Measurements from ENCODE around the gene PRKD1.
A peak's percentile ranks its signal among the peaks of the same experiment; 100 is the strongest.
"Not testable (repeated sequence)": the region's sequence is repeated elsewhere in the genome, so short reads cannot be mapped to it uniquely, and the experiment has no call there.

PRKD1 gene

GRCh38 chr14:29843981-29844380 is 83.7 kb downstream of the PRKD1 start:
- FAIRE-seq, result no peak
- DNase-seq (ENCODE audit: extremely low spot score, insufficient read length, low read depth), result no peak

GRCh38 chr14:29842228-29842627 is 85.4 kb downstream of the PRKD1 start:
- DNase-seq (ENCODE audit: extremely low spot score, insufficient read length, low read depth), result no peak
- FAIRE-seq, result no peak

- not testable (repeated sequence) for FAIRE-seq; DNase-seq (ENCODE audit: extremely low spot score, insufficient read length, low read depth)
Observed at GRCh38 chr14:29840369-29840892, 87.2 kb downstream of the PRKD1 start.

GRCh38 chr14:29839691-29840090 is 88.0 kb downstream of the PRKD1 start:
- not testable (repeated sequence) for FAIRE-seq; DNase-seq (ENCODE audit: extremely low spot score, insufficient read length, low read depth)

- FAIRE-seq (no peak), DNase-seq (ENCODE audit: extremely low spot score, insufficient read length, low read depth) (no peak)
Observed at GRCh38 chr14:29838752-29839151, 88.9 kb downstream of the PRKD1 start.

- FAIRE-seq (peak; percentile 15), DNase-seq (ENCODE audit: extremely low spot score, insufficient read length, low read depth) (no peak)
Observed at GRCh38 chr14:29836395-29836794, 91.3 kb downstream of the PRKD1 start.

GRCh38 chr14:29832042-29832441 is 95.6 kb downstream of the PRKD1 start:
- FAIRE-seq (no peak), DNase-seq (ENCODE audit: extremely low spot score, insufficient read length, low read depth) (no peak)

- no peak for DNase-seq (ENCODE audit: extremely low spot score, insufficient read length, low read depth)
- FAIRE-seq, result no peak
Observed at GRCh38 chr14:29829851-29830250, 97.8 kb downstream of the PRKD1 start.

- DNase-seq (ENCODE audit: extremely low spot score, insufficient read length, low read depth), result no peak
- FAIRE-seq, result no peak
Observed at GRCh38 chr14:29823816-29824215, 103.8 kb downstream of the PRKD1 start.

GRCh38 chr14:29822430-29822709 is 105.3 kb downstream of the PRKD1 start:
- no peak for FAIRE-seq
- DNase-seq (ENCODE audit: extremely low spot score, insufficient read length, low read depth), result no peak

GRCh38 chr14:29821661-29822429 is 105.8 kb downstream of the PRKD1 start:
- DNase-seq (ENCODE audit: extremely low spot score, insufficient read length, low read depth) (no peak), FAIRE-seq (no peak)

- FAIRE-seq, result no peak
- DNase-seq (ENCODE audit: extremely low spot score, insufficient read length, low read depth), result no peak
Observed at GRCh38 chr14:29821242-29821641, 106.4 kb downstream of the PRKD1 start.

GRCh38 chr14:29820785-29821184 is 106.9 kb downstream of the PRKD1 start:
- DNase-seq (ENCODE audit: extremely low spot score, insufficient read length, low read depth) (no peak), FAIRE-seq (no peak)

GRCh38 chr14:29817767-29818405 is 109.8 kb downstream of the PRKD1 start:
- DNase-seq (ENCODE audit: extremely low spot score, insufficient read length, low read depth) (no peak), FAIRE-seq (no peak)

- DNase-seq (ENCODE audit: extremely low spot score, insufficient read length, low read depth), result no peak
Observed at GRCh38 chr14:29815016-29815674, 112.5 kb downstream of the PRKD1 start.

GRCh38 chr14:29814156-29815015 is 113.3 kb downstream of the PRKD1 start:
- FAIRE-seq (no peak), DNase-seq (ENCODE audit: extremely low spot score, insufficient read length, low read depth) (no peak)

More at GRCh38 chr14:29815016-29815674, 112.5 kb downstream of the PRKD1 start:
- no peak for FAIRE-seq

- FAIRE-seq (no peak), DNase-seq (ENCODE audit: extremely low spot score, insufficient read length, low read depth) (no peak)
Observed at GRCh38 chr14:29810682-29811081, 117.0 kb downstream of the PRKD1 start.

GRCh38 chr14:29810064-29810463 is 117.6 kb downstream of the PRKD1 start:
- DNase-seq (ENCODE audit: extremely low spot score, insufficient read length, low read depth), result no peak
- no peak for FAIRE-seq

GRCh38 chr14:29806124-29806517 is 121.5 kb downstream of the PRKD1 start:
- DNase-seq (ENCODE audit: extremely low spot score, insufficient read length, low read depth) (no peak), FAIRE-seq (no peak)
